LHCN-M2 (cell line): ENCODE measurements around the gene LRRC27. TPM values are rescaled to one million over a fixed set of nuclear protein-coding genes. Genes with fewer than 3 reads are reported as not detected.

Experiments used
- DNase-seq: peaks from one replicate; pipeline ENCODE4 v3.0.0-alpha.2; 2012; ENCODE audit warnings: low read depth
- total RNA-seq: library from RNA; depleted of rRNA; stranded (reverse); fragments of >200 nt; gene quantifications from 2 replicates; pipeline ENCODE4 v1.2.3, GENCODE V29; 2014

LRRC27 gene
- total RNA-seq, 1 experiment from 2014 or later, result 5.1 TPM

- DNase-seq, result no peak
These were observed 69.6 kb downstream of the LRRC27 start for GRCh38 chr10:132401401-132402118.

DNA sequence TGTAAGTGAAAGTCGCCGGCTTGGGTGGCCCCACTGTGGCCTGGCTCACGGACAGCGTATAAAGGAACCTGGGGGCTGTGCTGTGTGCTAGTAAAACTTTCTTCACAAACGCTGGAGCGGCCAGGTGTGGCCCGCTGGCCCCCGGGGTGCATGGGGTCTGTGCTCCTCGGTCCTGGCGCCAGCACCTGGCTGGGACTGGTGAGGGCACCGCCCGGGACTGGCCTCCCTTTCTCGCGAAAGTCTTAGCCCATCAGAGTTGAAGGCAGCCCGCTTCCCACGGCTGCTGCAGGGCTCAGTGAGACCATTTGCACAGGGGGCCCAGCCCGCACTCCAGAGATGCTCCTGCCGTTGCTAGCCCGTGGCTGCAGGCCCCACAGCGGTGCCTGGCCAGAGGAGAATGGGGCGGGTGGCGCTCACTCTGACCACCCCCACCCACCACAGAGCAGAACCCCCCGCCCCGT lies 70.8 kb downstream of the LRRC27 start:
- DNase-seq, result no peak

DNA sequence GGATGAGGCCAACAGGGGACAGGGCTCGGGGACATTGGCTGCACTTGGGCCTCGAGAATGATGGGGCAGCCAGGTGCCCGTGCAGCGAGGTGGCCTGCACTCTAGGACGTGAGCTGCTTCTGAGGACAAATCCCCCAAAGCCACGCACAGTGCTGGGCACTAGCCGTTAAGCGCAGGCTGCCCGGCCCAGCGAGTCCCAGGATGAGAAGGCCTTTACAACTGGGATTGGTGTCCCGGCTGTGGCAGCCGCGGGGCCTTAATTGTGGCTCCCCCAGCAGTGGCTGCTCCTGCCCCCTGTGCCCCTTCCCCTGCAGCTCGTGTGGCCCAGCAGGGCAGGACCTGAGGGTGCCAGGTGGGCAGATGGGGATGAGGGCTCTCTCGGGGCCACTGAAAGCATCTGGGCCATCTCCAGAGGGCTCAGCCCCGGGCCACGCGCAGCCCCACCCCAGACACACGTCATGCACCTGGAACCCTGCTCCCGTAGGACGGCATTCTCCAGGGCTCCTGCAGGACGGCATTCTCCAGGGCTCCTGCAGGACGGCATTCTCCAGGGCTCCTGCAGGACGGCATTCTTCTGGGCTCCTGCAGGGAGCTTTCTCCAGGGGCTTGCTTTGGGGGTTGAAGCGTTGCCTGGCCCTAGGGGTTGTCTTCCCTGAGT lies 71.6 kb downstream of the LRRC27 start:
- no peak for DNase-seq

DNA sequence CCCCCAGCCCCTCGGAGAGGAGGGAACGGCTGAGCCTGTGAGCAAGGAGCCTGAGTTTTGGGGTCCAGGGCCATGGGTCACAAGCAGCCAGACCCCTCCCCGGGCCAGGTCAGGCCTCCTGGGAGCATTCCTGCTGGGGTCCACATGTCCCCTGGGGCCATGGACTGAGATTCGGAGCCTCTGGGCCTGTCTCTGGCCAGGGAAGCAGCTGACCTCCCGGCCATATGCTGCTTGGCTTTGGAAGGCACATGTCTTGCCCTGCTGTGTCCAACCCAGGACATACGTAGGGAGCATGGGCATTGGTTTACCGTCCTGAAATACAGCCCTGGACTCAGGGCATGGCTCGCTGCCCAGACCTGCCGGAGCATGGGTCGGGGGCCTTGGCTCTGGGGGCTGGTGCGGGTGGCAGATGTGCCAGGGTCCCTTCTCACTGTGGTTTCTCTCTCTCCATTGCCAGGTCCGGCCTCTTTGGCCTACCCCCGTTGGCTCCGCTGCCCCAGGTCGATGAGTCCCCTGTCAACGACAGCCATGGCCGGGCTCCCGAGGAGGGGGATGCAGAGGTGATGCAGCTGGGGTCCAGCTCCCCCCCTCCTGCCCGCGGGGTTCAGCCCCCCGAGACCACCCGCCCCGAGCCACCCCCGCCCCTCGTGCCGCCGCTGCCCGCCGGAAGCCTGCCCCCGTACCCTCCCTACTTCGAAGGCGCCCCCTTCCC lies 72.3 kb downstream of the LRRC27 start:
- DNase-seq, result no peak

DNA sequence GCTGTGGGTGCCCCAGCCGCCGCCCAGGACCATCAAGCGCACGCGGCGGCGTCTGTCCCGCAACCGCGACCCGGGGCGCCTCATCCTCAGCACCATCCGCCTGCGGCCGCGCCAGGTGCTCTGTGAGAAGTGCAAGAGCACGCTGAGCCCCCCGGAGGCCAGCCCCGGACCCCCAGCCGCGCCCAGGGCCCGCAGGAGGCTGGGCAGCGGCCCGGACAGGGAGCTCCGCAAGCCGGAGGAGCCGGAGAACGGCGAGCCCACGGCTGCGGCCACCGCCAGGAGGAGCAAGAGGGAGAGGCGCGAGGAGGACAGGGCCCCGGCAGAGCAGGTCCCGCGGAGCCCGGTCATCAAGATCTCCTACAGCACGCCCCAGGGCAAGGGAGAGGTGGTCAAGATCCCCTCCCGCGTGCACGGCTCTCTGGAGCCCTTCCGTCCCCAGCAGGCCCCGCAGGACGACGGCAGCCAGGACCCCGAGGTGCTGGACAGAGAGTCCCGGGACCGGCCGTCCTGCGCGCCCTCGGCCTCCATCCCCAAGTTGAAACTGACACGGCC lies 73.0 kb downstream of the LRRC27 start:
- DNase-seq, result no peak

DNA sequence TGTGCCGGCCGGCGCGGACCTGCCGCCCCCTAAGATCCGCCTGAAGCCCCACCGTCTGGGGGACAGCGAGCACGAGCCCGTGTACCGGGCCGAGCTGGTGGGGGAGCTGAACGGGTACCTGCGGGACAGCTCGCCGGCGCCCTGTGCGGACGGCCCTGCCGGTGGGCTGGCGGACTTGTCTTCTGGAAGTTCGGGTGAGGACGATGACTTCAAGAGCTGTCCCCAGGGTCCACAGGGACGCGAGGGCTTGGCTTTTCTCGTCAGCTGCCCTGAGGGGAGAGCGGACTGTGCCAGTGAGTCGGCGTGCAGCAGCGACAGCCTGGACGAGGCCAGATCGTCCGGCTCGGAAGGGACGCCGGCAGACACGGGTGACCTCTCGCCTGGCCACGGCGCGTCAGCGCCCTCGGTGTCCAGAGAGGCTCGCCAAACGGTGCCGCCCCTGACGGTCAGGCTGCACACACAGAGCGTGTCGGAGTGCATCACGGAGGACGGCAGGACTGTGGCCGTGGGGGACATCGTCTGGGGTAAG lies 73.5 kb downstream of the LRRC27 start:
- DNase-seq, result no peak

- no peak for DNase-seq
These were observed 74.2 kb downstream of the LRRC27 start for GRCh38 chr10:132406181-132406580.

- DNase-seq, result no peak
These were observed 74.8 kb downstream of the LRRC27 start for GRCh38 chr10:132406750-132407149.

GRCh38 chr10:132407243-132407746 lies 75.3 kb downstream of the LRRC27 start:
- DNase-seq, result no peak

DNA sequence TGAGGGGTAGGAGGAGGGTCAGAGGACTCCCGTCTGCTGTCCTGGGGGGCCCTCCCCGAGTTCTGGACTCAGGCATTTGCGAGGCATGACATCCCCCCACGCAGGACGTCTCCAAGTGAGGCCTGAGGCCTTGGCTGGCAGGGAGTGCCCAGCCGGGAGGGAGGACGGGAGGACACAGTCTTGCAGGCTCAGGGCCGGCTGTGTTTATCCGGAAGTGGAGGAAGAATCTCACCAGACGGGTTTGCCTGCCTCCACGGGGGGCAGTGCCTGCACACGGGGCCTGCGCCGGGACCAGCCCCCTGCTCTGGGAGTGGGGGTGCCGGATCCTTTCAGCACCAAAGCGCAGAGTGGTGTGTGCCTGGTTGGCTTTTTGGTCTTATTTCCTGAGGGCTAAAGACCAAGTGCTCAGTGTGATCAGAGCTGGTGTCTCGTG lies 75.9 kb downstream of the LRRC27 start:
- no peak for DNase-seq

GRCh38 chr10:132408367-132408781 lies 76.4 kb downstream of the LRRC27 start:
- no peak for DNase-seq

DNA sequence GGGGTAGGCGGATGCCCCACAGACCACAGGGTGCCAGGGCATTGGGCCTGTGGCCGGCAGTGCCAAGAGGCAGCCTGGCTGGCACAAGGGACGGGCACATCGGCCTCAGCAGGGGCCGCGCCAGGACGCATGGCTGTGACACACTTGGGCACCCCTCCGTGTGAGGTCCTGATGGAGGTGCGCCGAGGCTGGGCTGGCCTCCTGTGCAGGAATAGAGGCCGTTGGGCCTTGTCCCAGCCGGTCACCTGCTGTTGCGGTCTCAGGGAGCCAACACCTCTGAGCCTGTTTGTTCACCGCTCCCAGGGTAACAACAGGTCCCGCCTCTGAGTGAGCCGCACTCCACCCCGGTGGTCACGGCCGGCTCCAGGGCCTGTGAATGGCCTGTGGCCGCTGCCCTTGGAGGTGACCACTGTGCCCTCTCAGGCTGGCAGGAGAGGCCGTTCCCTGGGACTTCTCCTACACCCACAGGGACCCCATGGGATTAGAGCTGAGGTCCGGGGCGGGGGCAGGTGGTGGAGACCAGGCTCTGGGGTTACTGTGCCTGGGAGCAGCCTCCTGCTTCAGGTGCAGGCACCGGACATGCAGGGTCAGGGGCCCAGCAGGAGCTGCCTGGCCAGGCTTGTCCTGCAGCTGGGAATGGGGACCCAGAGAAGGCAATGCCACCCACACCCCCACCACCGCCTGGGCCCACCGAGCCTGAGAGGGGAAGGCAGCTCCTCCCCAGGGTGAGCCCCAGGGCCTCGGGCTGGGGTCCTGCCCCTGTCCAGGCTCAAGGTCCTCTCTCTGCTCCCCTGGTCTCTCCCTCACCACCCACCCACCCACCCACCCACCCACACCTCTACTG lies 77.1 kb downstream of the LRRC27 start:
- no peak for DNase-seq

DNA sequence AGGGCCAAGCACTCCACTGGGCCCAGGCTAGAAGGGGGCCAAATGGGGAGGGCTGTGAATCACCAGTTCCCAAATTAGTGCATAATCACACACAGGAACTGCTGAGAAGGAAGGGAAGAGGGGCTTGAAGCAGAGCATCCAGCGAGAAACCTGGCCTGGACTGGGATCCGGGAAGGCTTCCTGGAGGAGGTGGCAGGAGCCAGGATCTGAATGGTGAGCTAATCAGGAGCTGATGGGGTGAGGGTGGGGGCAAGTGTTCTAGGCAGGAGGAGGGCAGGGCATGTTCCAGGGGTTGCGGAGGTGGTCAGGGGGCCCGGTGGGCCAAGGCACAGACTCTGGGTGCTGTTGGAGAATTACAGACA lies 77.7 kb downstream of the LRRC27 start:
- DNase-seq, result no peak

DNA sequence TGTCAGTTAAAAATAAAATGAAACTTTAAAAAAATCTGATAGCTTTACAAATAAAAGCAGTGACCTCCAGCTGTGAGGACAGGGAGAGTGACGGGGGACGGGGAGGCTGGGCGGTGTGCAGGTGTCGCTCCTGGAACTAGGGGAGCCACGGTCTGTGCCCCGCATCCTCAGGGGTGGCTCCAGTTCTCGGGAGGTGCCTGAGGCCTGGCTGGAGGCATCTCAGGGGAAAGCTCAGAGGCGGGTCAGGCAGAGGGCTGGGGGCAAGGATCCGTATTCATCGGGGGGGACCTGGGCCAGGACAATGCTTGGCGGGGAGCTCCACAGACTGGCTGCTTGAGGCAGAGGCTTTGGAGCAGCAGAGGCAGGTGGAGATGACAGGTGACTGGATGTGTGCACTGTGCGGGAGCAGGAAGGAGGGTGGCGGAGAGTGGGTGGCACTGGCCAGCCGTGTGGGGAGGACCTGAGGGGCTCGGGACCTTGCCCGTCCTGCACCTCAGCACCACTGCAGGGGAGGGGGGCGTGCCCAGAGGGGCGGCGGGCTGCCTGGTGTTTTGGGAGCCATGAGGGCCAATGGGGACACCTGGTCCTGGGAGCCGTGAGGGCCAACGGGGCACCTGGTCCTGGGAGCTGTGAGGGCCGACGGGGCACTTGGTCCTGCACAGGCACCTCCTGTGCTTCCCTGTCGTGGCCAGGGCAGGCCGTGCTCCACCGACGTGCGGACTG lies 78.2 kb downstream of the LRRC27 start:
- no peak for DNase-seq

DNA sequence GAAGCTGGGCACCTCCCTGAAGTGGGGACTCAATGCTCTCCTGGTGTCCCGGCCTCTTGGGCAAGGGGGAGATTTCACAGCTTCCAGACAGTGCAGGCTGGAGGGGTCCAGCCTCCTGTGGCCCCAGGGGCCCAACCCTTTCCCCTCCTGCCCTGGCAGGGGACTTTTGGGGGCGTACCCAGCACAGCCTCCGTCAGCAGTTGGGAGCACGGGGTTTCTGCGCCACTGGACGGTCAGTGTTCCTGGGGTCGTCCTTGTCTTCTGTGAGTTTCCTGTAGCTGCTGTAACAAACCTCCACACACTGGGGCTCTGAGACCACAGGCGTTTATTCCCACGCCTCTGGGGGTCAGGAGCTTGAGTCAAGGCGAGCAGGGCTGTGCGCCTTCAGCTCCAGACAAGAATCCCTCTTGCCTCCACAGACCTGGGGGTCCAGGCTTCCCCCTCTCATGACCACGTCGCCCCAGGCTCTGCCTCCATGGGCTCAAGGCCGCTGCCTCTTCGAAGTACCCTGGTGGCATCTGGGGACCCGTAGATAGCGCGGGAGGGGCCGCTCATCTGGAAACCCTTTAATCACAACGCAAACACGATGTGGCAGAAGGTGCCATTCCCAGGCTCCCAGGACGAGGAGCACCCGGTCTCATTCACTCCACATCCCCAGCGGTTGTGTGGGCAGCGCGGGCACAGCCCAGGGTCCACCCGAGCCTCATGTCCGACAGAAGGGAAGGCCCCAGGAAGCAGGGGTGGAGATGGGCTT lies 79.0 kb downstream of the LRRC27 start:
- no peak for DNase-seq

DNA sequence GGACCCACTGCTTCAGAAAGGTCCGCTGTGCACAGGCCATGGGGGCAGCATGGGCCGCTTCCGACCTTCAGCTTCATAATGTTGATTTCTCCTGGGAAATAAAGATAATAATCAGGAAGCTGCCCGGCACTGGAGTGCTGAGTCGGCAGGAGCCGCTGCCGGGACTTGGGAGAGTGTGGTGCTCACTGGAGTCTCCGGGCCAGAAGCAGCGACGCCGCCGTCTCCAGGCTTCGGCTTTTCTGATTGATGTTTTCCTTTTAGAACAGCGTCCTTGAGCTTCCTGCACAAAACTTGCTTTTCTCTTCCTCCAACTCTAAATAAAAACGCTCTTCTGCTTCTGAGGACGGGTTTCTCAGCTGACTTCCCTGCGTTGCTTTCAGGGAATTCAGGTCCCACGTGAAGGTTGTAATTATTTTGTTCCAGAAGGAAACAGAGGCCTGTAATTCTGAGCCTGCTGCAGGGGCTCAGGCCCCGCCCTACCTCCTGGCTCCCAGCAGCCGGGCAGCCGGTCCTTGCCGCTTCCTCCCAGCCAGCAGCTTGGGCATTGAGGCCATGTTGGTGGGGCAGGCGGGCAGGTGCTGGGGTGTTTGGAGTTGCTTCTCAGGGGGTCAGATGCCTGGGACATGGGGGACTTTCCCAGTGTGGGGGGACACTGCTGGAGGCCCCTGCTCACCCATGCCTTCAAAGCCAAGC lies 79.7 kb downstream of the LRRC27 start:
- DNase-seq, result no peak

DNA sequence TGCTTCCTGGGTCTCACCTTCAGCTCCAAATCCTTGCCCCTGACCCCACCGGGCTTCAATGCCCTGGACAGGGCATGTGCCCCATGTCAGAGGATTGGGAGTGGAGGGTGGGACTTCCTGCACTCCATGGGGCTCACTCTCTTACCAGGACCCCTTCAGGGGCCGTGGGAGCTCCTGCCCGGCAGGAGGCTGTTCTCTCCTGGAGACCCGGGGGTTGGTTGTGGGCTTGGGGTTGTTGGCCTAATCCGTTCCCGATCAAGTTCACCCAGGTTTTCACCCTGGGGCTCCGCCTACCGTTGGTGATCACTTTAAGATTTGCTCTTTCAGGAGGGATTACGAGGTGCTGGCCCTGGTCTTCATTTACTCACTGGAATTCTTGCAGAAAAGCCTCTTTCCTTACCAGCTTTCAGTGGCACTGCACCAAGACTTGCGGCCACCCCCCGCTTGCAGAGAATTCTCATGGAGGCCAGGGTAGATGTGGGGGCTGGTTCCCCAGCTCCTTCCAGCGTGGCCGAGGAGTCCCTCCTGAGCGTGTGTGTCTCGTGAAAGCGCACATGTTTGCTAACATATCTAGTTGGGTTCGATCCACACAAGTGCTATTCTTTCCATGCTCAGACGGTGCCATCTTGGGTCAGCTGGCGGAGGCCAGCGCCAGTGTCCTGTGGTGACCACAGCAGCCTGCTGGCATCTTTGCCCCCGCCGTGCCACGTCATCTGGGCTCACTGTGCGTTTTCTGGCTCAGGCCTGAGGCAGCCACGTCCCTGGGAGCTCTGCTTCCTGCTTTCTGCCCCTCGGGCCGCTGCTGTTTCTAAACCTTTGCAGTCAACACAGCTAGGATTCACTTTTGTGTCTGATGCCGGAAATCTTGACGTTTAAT lies 80.6 kb downstream of the LRRC27 start:
- DNase-seq, result no peak
